HepG2 (cell line): ENCODE data around the gene APOC3. TPM values are rescaled to one million over a fixed set of nuclear protein-coding genes. Genes with fewer than 3 reads are reported as not detected.

ENCODE experiments used
- CBX2 ChIP-seq, 2 experiments: fragments of 200-600 bp in 1 of 2; sonication (generic); formaldehyde crosslinking in 1 of 2; IDR thresholded peaks; 2 replicates each; pipeline versions ENCODE4 v1.7.0 to v1.8.1; 2018 to 2022; ENCODE audit warnings: low read depth in 2 of 2, low read length in 1 of 2, mild to moderate bottlenecking in 1 of 2, missing genetic modification reagents in 1 of 2
- ESRRA ChIP-seq: sonication (generic); formaldehyde crosslinking; IDR thresholded peaks from 2 replicates; pipeline ENCODE4 v1.5.1; 2020; ENCODE audit warnings: mild to moderate bottlenecking, low read depth, missing genetic modification reagents
- FOSL2 ChIP-seq: sonication (generic); formaldehyde crosslinking; IDR thresholded peaks from 2 replicates; pipeline ENCODE4 v1.4.0; 2020; ENCODE audit warnings: missing genetic modification reagents
- HMG20A ChIP-seq: IDR thresholded peaks from 2 replicates; pipeline ENCODE4 v1.6.1; 2016; ENCODE audit warnings: borderline replicate concordance
- HNRNPK ChIP-seq: fragments of 200-400 bp; formaldehyde crosslinking; IDR thresholded peaks from 2 replicates; pipeline ENCODE4 v1.6.1; 2018; ENCODE audit warnings: low read length, low read depth, moderate library complexity, mild to moderate bottlenecking; ENCODE audit not compliant: poor library complexity, severe bottlenecking
- MTA1 ChIP-seq: sonication (generic); formaldehyde crosslinking; IDR thresholded peaks from 2 replicates; pipeline ENCODE4 v1.4.0; 2020; ENCODE audit warnings: missing genetic modification reagents, mild to moderate bottlenecking, borderline replicate concordance
- NCOA5 ChIP-seq: sonication (generic); formaldehyde crosslinking; IDR thresholded peaks from 2 replicates; pipeline ENCODE4 v1.4.0; 2020; ENCODE audit warnings: missing genetic modification reagents
- NFYC ChIP-seq: IDR thresholded peaks from 2 replicates; pipeline ENCODE4 v1.6.1; 2016; ENCODE audit warnings: missing genetic modification reagents, missing compliant biosample characterization
- PAF1 ChIP-seq: IDR thresholded peaks from 2 replicates; pipeline ENCODE4 v1.6.1; 2016; ENCODE audit warnings: missing genetic modification reagents, missing compliant biosample characterization
- POLR2AphosphoS2 ChIP-seq: IDR thresholded peaks from 2 replicates; pipeline ENCODE4 v1.6.1; 2011; ENCODE audit warnings: low read depth, low read length, improper control_type of control experiment
- RFX3 ChIP-seq: IDR thresholded peaks from 2 replicates; pipeline ENCODE4 v1.6.1; 2016; ENCODE audit warnings: missing biosample characterization, missing genetic modification reagents
- SIN3A ChIP-seq: IDR thresholded peaks from 2 replicates; pipeline ENCODE4 v1.6.1; 2011; ENCODE audit warnings: low read depth, mild to moderate bottlenecking, control low read depth, low read length, borderline replicate concordance
- SMAD9 ChIP-seq: sonication (generic); formaldehyde crosslinking; IDR thresholded peaks from 2 replicates; pipeline ENCODE4 v1.5.1; 2020; ENCODE audit warnings: mild to moderate bottlenecking, missing genetic modification reagents
- SOX13 ChIP-seq, 3 experiments: fragments of 450-650 bp in 1 of 3; sonication (generic) in 1 of 3; formaldehyde crosslinking in 1 of 3; IDR thresholded peaks in 2 of 3; conservative IDR thresholded peaks in 1 of 3; 2 replicates each; pipeline versions ENCODE4 v1.5.0 to v1.6.1; 2016 to 2020; ENCODE audit warnings: antibody characterized with exemption in 1 of 3, mild to moderate bottlenecking in 1 of 3, missing compliant biosample characterization in 1 of 3, missing genetic modification reagents in 1 of 3, moderate library complexity in 1 of 3
- ZBTB1 ChIP-seq: sonication (generic); formaldehyde crosslinking; IDR thresholded peaks from 2 replicates; pipeline ENCODE4 v1.4.0; 2020; ENCODE audit warnings: missing genetic modification reagents, borderline replicate concordance
- ZNF160 ChIP-seq: sonication (generic); formaldehyde crosslinking; IDR thresholded peaks from 2 replicates; pipeline ENCODE4 v1.8.0; 2022; ENCODE audit warnings: mild to moderate bottlenecking, inconsistent platforms, missing genetic modification reagents
- ZNF230 ChIP-seq: sonication (generic); formaldehyde crosslinking; IDR thresholded peaks from 2 replicates; pipeline ENCODE4 v1.4.0; 2020; ENCODE audit warnings: mild to moderate bottlenecking, missing genetic modification reagents
- ZNF317 ChIP-seq: sonication (generic); formaldehyde crosslinking; IDR thresholded peaks from 2 replicates; pipeline ENCODE4 v1.5.0; 2020; ENCODE audit warnings: mild to moderate bottlenecking, missing genetic modification reagents
- ZNF564 ChIP-seq: sonication (generic); formaldehyde crosslinking; IDR thresholded peaks from 2 replicates; pipeline ENCODE4 v1.8.1; 2023; ENCODE audit warnings: mild to moderate bottlenecking, missing genetic modification reagents
- ZNF616 ChIP-seq: sonication (generic); formaldehyde crosslinking; IDR thresholded peaks from 2 replicates; pipeline ENCODE4 v1.5.0; 2020; ENCODE audit warnings: low read depth, mild to moderate bottlenecking, missing genetic modification reagents
- ZNF7 ChIP-seq: IDR thresholded peaks from 2 replicates; pipeline ENCODE4 v1.6.1; 2016; ENCODE audit warnings: missing biosample characterization, missing genetic modification reagents
- ZSCAN12 ChIP-seq: sonication (generic); formaldehyde crosslinking; IDR thresholded peaks from 2 replicates; pipeline ENCODE4 v1.9.0; 2021; ENCODE audit warnings: mild to moderate bottlenecking, missing genetic modification reagents
- ZSCAN31 ChIP-seq: sonication (generic); formaldehyde crosslinking; IDR thresholded peaks from 2 replicates; pipeline ENCODE4 v1.5.0; 2020; ENCODE audit warnings: low read depth, mild to moderate bottlenecking, missing genetic modification reagents
- polyA plus RNA-seq, 8 experiments: library from polyadenylated mRNA; depleted of rRNA in 3 of 8; stranded (reverse) in 7 of 8; unstranded in 1 of 8; fragments of >200 nt; fragmentation: Illumina TruSeq in 4 of 8; extraction: Trizol in 4 of 8; gene quantifications; 2 replicates each; pipeline versions ENCODE4 v1.2.1 to v1.2.3, GENCODE V29; 2011 to 2016; ENCODE audit warnings: low read depth in 4 of 8, missing spikeins in 1 of 8, mixed read lengths in 1 of 8; ENCODE audit not compliant: insufficient read depth in 1 of 8
- total RNA-seq, 5 experiments: library from RNA; depleted of rRNA; stranded (reverse); fragments of >200 nt; fragmentation: Illumina TruSeq; extraction: Trizol; gene quantifications; 2 replicates each; pipeline ENCODE4 v1.2.3, GENCODE V29; 2016; ENCODE audit warnings: low read depth in 1 of 5
- TF ChIP-seq, protein P1 (sequence below), 2 experiments: fragments of 450-650 bp in 1 of 2; sonication (generic) in 1 of 2; formaldehyde crosslinking; IDR thresholded peaks; 2 replicates each; pipeline versions ENCODE4 v1.5.0 to v1.8.0; 2020 to 2022; ENCODE audit warnings: mild to moderate bottlenecking in 1 of 2, missing genetic modification reagents in 1 of 2
- TF ChIP-seq, protein P2 (sequence below): sonication (generic); formaldehyde crosslinking; IDR thresholded peaks from 2 replicates; pipeline ENCODE4 v1.5.1; 2020; ENCODE audit warnings: missing genetic modification reagents, mild to moderate bottlenecking, borderline replicate concordance
- TF ChIP-seq, protein P3 (sequence below): sonication (generic); formaldehyde crosslinking; IDR thresholded peaks from 2 replicates; pipeline ENCODE4 v1.4.0; 2020; ENCODE audit warnings: mild to moderate bottlenecking, low read depth, missing genetic modification reagents

APOC3 gene
- total and polyA plus RNA-seq, 2 of the 13 experiments (the other 11 are each of a cell fraction or from before 2014, with no cell fraction given): 314 to 687 TPM

GRCh38 chr11:116835042-116835772 is 5.5 kb downstream of the APOC3 start (continued):
- TF ChIP-seq ZNF616 (CRISPR knock-in tag): 0 out of 2 replicates have a peak, but pooled peaks have one; percentile 20
- TF ChIP-seq FOSL2 (CRISPR knock-in tag): no peak
- peak; percentile 86 for TF ChIP-seq PAF1 (CRISPR knock-in tag)
- TF ChIP-seq, protein P1, sequence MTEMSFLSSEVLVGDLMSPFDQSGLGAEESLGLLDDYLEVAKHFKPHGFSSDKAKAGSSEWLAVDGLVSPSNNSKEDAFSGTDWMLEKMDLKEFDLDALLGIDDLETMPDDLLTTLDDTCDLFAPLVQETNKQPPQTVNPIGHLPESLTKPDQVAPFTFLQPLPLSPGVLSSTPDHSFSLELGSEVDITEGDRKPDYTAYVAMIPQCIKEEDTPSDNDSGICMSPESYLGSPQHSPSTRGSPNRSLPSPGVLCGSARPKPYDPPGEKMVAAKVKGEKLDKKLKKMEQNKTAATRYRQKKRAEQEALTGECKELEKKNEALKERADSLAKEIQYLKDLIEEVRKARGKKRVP (CRISPR knock-in tag; IDR thresholded peaks at IDR 0.05): no peak
- TF ChIP-seq ZSCAN31 (CRISPR knock-in tag): no peak
- TF ChIP-seq, protein P2, sequence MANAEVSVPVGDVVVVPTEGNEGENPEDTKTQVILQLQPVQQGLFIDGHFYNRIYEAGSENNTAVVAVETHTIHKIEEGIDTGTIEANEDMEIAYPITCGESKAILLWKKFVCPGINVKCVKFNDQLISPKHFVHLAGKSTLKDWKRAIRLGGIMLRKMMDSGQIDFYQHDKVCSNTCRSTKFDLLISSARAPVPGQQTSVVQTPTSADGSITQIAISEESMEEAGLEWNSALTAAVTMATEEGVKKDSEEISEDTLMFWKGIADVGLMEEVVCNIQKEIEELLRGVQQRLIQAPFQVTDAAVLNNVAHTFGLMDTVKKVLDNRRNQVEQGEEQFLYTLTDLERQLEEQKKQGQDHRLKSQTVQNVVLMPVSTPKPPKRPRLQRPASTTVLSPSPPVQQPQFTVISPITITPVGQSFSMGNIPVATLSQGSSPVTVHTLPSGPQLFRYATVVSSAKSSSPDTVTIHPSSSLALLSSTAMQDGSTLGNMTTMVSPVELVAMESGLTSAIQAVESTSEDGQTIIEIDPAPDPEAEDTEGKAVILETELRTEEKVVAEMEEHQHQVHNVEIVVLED (CRISPR knock-in tag): 0 out of 2 replicates have a peak, but pooled peaks have one; percentile 1
- peak; percentile 34; the same call in 1 of the 2 replicates for TF ChIP-seq MTA1 (CRISPR knock-in tag)
- TF ChIP-seq ESRRA: no peak
- TF ChIP-seq NFYC (CRISPR knock-in tag): no peak
- TF ChIP-seq HNRNPK: no peak
- peak; percentile 72; the same call in 1 of the 2 replicates for TF ChIP-seq POLR2AphosphoS2
- TF ChIP-seq NCOA5 (CRISPR knock-in tag): peak; percentile 90; the same call in 1 of the 2 replicates
- TF ChIP-seq, protein P3, sequence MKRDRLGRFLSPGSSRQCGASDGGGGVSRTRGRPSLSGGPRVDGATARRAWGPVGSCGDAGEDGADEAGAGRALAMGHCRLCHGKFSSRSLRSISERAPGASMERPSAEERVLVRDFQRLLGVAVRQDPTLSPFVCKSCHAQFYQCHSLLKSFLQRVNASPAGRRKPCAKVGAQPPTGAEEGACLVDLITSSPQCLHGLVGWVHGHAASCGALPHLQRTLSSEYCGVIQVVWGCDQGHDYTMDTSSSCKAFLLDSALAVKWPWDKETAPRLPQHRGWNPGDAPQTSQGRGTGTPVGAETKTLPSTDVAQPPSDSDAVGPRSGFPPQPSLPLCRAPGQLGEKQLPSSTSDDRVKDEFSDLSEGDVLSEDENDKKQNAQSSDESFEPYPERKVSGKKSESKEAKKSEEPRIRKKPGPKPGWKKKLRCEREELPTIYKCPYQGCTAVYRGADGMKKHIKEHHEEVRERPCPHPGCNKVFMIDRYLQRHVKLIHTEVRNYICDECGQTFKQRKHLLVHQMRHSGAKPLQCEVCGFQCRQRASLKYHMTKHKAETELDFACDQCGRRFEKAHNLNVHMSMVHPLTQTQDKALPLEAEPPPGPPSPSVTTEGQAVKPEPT (CRISPR knock-in tag): 0 out of 2 replicates have a peak, but pooled peaks have one; percentile 17
- 0 out of 2 replicates have a peak, but pooled peaks have one; percentile 7 for TF ChIP-seq ZNF230
- TF ChIP-seq ZSCAN12 (CRISPR knock-in tag): no peak
- TF ChIP-seq SIN3A: no peak
- no peak for TF ChIP-seq ZNF160 (CRISPR knock-in tag)
- TF ChIP-seq SMAD9 (CRISPR knock-in tag): no peak
- peak; percentile 1; the same call in 1 of the 2 replicates for TF ChIP-seq ZNF564 (CRISPR knock-in tag)
- TF ChIP-seq HMG20A (CRISPR knock-in tag): no peak
- TF ChIP-seq ZBTB1 (CRISPR knock-in tag): no peak
- no peak for TF ChIP-seq RFX3 (CRISPR knock-in tag)
- no peak for TF ChIP-seq SOX13 (IDR thresholded peaks at IDR 0.05)
- no peak for TF ChIP-seq SOX13 (CRISPR knock-in tag; conservative IDR thresholded peaks at IDR 0.05 in 1 of 2, IDR thresholded peaks at IDR 0.05 in 1 of 2)
- TF ChIP-seq ZNF7: no peak
- no peak for TF ChIP-seq ZNF317 (CRISPR knock-in tag)
- TF ChIP-seq CBX2 (IDR thresholded peaks at IDR 0.05; ENCODE audit: low read depth, low read length): no peak
- TF ChIP-seq CBX2 (CRISPR knock-in tag; IDR thresholded peaks at IDR 0.05; ENCODE audit: low read depth): no peak
